AG08396 (cell line): Measurements from ENCODE around the gene CCDC148.

Experiments used
- DNase-seq: peaks from one replicate; pipeline ENCODE4 v3.0.0; 2012; ENCODE audit warnings: low spot score, mixed read lengths

CCDC148 gene

GRCh38 chr2:158212301-158212700 lies 244.3 kb downstream of the CCDC148 start:
- no peak for DNase-seq

GRCh38 chr2:158211502-158211901 lies 245.1 kb downstream of the CCDC148 start:
- no peak for DNase-seq

DNA sequence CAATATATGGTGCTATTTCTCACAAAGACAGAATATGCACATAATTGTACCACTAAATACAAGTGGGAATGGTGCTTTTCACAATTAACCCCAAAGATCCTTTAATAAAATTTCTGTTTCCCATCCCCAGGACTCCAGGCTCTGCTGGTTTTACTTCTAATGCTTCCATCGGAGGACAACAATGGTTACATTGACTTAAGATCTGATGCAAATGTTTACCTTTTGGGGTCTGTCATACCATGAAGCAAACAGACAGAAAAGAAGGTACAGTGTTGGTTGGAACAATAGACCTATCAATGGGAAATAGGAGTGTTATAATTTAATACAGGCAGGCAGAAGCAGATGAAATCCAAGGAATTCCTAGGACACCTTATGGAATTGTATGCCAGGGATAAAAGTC lies 249.2 kb downstream of the CCDC148 start:
- no peak for DNase-seq

DNA sequence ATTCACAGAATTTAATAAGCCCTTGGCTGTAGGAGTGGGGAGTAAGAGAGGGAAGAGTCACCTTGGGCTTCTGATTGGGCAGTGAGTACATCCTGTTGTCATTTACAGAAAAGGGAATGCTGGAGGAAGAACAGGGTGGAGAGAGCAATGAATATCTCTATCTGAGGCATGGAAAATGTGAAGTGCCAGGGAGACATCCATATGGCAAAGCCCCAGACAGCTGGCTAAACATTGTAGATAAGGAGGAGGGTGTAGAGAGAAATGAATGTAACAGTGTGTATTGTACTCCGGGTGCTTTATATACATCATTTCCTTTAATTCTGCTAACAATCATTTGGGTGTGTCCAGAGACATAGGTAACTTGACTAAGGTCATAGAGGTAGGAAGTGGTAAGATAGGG lies 251.3 kb downstream of the CCDC148 start:
- no peak for DNase-seq

GRCh38 chr2:158204741-158205165 lies 251.8 kb downstream of the CCDC148 start:
- DNase-seq = no peak

DNA sequence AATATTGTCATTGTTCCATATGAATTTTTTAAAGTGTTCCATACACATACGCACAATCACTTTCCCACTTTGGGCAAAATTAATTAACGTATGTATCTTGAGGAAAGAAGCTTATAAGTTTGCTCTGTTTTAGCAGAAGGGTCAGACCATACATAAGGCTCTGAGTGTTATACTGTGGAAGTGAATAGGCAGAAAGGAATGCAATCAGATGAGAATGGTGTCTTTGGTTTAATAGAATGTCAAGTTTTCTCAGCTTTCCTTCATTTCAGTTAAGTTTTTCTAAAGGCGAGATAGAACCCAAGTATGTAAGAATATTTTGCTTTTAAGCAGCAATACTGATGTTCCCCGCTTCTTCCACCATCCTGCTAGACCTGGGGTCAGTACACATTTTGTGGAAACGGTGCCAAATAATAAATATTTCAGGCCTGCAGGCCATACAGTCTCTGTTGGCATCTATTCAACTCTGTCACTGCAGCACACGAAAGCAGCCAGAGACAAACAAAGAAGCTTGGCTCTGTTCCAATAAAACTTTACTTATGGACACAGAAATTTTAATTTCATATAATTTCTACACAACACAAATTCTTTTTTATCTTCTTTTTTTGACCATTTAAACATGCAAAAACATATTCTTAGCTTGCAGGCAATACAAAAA lies 254.3 kb downstream of the CCDC148 start:
- no peak for DNase-seq

DNA sequence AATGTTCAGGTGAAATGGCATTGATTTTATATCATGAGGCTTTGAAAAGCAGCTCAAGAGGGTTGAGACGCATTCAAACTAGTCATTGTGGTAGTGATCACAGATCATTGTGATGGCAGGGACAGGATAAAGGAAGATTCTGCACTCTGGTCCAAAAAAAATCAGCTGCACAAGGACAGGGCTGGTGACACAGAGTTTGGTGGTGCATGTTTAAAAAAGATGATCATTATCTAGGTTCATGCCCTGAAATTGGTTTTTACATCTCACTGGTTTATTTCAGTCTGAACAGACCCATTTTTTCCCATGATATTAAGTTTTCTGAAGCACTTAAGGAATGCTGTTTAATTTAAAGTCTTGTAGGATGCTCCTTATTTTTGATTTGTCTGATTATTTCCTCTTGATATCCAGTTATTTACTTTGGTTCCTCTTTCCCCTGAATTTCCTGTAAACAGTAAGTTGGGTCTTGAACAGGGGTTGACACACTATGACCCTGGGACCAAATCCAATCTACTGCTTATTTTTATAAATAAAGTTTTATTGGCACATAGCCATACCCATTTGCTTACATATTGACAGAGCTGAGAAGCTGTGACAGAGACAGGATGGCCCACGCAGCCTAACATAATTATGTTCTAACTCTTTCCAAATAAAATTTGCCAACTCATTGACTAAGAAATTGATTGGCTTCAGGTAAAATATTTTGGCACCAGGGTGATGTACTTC lies 256.5 kb downstream of the CCDC148 start:
- no peak for DNase-seq

DNA sequence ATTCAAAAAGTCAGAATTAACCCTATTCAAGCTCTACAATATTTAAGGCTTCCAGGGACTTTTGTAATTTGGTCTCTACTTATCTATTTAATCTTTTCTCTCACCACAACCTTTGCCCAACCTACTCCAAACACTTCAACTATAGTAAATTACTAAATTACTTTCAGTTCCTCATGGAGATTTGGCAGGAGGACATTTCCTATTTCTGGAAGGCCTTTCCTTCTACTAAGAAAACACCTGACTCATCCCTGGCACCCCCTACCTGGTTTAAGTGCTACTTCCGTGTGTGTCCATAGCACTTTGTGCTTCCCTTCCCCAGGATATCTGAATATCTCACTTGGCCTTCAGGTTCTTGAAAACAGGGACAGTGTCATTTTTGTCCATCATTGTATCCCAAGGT lies 258.6 kb downstream of the CCDC148 start:
- DNase-seq = no peak

GRCh38 chr2:158194229-158194628 lies 262.3 kb downstream of the CCDC148 start:
- DNase-seq = no peak

DNA sequence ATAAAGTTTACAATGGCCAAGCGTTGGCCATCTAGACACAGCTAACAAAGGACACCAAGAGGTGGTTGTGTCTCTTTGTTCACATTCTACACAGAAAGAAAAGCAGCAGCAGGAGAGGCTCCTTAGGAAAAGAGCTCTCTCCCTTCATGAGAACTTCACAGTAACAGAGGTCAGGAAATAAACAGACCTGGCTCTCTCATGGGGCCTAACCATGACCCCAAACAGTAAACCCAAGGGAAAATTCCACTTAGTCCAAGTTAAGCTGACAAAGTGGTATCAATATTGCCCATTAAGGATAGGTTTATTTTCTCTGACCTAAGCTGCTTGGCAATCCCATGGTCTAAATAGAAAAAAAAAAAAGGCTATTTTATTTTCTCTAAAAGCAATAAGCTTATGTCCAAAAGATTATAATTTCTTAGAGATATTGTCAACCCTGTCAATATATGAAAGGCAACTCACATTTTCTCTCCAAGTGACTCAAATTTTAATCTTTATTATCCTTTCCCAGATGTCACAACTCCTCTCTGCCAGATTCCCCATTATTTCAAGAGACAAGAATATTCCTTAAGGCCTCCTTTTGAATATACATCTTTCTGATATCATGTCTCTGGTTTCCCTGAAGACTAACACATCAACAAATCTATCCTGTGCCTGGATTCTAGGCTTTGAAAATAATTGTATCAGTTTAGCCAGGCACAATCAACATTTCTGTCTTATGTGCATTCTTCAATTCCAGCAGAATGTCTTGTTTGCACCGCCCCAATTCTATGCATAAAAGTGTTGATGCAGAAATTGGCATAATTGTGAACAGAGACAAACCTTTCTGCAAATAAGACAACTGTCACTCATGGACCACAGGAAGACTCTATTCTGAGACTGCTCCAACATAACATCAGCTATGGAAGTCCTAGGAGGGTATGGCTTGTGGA lies 263.8 kb downstream of the CCDC148 start:
- DNase-seq = no peak

DNA sequence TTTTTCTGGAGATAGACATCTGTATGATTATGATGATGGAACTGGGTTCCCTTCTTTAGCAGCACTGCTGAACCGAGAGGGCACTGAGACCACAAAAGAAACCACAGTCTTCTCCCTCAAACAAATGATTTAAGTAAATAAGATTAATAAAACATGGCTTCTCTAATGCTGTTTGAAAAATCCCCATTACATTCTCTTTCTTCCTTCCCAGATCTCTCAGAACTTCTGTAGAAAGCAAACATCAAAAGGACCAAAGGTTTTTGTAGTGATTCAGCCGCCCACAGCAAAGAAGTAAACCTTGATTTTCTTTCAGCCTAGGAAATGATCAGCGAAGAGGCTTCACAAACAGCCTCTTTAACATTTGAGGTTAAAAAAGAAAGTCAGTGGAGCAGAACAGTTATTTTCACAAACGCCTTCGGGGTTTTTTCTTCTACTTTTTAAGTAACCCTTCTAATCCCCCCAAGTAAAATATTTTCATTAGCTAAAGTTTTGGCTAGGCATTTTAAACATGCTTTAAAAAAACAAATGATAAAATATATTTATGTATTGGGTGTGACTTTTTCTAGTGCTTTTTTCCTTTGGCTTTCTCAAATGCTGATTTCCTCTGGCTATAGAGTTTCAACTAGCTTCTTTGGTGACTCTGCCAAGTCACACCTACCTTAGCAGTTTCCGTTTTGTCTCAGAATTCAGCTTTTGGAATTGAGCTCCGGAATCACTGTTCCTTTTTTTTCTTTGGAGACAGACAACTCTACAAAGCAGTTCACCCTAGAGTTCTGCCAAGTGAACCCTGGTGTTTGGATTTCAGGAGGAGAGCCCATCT lies 265.3 kb downstream of the CCDC148 start:
- DNase-seq = no peak

DNA sequence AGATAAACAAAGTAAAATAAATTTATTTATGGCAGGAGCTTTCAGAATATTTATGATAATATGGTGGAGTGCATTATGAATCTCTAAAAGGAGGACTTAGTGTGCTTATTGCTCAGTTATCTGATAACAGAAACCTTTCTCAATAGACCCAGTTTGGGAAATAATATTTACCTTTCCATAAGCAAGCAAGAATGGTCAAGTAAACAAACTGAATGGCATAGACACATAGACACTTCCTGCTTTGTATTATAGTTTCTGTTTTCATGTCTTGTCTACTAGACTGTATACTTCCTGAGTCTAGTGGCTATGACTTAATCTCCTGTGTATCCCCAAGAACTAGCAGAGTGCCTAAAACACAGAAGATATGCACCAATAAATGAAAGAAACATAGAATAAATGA lies 267.0 kb downstream of the CCDC148 start:
- no peak for DNase-seq

- DNase-seq = no peak
These were observed 268.6 kb downstream of the CCDC148 start for GRCh38 chr2:158187908-158188307.

DNA sequence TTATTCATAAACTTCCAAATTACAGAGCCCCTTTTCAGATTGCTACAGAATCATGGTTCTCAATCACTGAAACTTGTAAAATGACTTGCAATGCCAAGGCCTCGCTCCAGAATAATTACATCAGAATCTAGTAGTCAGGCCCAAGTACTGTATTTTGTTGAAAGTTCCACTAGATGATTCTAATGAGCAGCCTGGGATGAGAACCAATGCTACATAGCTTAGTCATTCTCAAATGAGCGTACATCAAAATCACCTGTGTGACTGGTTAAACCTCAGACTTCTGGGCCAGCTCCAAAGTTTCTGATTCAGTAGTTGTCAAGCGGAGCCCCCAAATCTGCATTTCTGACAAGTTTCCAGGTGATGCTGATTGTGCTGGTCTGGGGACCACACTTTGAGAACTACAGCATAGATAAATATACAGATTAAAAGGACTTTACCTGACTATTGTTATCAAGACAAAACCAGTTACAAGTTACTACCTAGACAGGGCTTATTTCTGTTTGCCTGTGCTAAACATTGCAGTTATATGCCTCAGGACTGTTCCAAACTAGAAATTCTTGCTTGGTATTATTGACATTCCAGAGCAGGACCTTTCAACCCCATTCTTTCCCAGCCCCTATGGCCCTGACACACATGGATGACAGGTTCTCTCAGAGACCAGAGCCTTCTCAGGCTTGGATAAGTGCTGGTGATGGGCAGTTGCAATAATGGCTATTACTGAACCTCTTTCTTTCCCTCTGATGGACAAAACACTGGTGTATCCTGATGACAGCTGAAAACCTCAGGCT lies 271.8 kb downstream of the CCDC148 start:
- no peak for DNase-seq

GRCh38 chr2:158184001-158184400 lies 272.6 kb downstream of the CCDC148 start:
- no peak for DNase-seq

DNA sequence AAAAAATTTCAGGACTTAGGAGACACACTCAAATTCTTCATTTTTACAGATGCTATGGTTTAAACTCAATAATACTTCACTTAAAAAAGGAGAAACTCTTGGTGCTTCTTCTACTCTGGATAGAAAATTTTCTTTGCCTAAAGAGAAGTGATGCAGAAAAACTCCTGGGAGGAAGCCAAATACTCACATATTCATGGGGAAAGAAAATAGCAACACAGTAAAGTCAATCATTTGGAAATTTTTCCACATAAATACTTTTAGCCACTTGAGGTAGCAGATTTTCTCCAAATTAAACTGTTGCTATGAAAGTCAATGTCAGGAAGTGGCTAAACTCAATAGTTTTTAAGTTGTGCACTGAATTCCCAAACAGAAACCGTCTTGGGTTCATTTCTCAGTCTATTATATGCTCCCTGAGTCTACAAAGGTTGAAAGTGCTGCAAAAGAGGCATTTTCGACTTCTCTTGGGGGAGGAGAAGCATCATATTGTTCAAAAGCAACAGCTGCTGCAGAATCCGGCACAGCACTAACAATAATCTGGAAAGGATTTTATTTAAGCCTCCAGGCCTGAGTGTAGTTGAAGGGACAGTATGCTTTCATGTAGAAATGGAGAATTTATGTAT lies 273.8 kb downstream of the CCDC148 start:
- DNase-seq = no peak

DNA sequence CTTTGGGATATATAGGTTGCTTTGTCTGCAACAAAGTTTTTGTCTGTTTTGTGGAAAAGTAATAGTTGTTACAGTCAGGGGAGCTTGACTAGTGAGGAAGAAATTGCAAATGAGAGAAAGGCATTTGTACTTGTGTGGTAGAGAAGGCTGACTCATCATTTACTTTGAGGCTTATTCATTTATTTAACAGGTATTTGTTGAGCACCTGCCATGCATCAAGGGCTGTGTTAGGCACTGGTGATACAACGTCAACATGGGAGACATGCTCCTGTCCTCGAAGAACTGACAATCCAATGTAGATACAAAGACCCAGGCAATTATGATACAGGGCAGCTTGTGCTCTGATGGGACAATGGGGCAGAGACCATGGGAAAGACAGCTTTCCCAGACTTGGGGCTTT lies 275.4 kb downstream of the CCDC148 start:
- DNase-seq = no peak

GRCh38 chr2:158179660-158180059 lies 276.9 kb downstream of the CCDC148 start:
- no peak for DNase-seq

DNA sequence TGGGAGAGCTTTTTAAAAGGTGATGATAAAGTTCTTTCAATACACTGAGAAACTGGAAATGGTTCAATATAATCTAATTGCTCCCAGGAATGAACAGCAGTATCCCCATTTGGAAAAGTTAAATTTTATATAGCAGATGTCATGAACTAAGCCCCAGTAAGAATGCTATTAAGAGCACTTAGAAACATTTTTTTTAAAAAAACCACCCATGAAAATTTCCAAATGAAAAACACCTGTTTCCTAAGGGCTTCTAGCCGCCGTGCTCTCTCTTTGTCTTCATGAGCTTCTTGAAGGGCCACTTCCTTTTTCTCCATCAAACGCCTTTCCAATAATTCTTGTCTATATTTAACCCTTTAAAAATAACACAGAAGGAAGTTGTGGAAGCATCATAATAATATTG lies 277.9 kb downstream of the CCDC148 start:
- no peak for DNase-seq

DNA sequence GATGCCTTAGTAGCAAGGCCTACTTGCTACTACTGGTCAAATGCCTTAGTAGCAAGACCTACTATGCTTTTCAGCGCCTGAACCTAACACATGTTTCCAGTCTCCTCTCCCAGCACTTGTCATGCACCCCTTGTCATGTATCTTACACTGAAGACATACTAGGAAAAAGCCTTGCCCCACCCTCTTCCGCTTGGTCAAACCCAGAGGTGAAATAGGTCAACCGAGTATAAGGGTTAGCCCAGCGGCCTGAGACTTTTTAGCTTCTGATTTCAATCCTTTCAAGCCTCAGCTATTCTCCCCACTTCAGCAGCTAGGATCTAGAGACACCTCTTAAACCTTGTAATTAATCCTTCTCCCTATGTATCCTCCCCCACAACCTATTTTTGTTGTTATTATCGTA lies 281.6 kb downstream of the CCDC148 start:
- no peak for DNase-seq

DNA sequence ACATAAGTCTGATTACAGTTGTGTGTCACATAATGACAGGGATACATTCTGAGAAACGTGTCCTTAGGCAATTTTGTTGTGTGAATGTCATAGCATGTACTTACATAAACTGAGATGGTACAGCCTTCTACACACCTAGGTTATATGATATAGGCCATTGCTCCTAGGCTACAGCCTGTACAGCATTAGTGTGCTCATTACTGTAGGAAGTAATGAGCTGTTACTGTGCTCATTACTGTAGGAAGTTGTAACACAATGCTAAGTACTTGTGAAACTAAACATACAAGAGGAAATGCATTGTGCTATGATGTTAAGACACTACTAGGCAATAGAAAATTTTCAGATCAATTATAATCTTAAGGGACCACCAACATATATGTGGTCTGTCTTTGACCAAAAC lies 282.1 kb downstream of the CCDC148 start:
- DNase-seq = no peak
